ENCODE measurements around the gene VKORC1L1. TPM values are rescaled to one million over a fixed set of nuclear protein-coding genes. Genes with fewer than 3 reads are reported as not detected.
"Not testable (repeated sequence)": the region's sequence is repeated elsewhere in the genome, so short reads cannot be mapped to it uniquely, and the experiment has no call there.

The VKORC1L1 gene
- total RNA-seq, 6 experiments from 2014 or later, result 33.9 to 46.0 (median 43.1) TPM

DNA sequence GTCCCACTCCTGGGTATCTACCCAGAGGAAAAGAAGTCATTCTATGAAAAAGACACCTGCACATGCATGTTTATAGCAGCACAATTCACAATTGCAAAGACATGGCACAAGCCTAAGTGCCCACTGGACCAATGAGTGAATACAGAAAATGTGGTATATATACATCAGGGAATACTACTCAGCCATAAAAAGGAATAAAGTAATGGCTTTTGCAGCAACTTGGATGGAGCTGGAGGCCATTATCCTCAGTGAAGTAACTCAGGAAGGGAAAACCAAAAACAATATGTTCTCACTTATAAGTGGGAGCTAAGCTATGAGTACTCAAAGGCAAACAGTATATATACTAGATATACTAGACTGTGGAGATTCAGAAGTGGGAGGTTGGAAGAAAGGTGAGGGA lies 53.7 kb downstream of the VKORC1L1 start:
- no peak overlapping the region for H3K27ac Mint-ChIP-seq
- no peaks in the 10 kb centered on the region for H3K4me1 Mint-ChIP-seq (ENCODE audit: low read depth)
- no peaks in the 10 kb centered on the region for H3K9me3 Mint-ChIP-seq
- peaks cover 4% of the 10 kb centered on the region; the same call in 1 of the 2 replicates for H3K36me3 Mint-ChIP-seq (ENCODE audit: low read depth)
- peaks cover 2% of the 10 kb centered on the region for H3K27me3 Mint-ChIP-seq (ENCODE audit: insufficient read depth)
- no peak for DNase-seq
- TF ChIP-seq CTCF (IDR thresholded peaks at IDR 0.05), result no peak
- H3K4me3 Mint-ChIP-seq, result no peak overlapping the region

- Mint-ChIP-seq H3K27ac (no peak overlapping the region), H3K4me1 (ENCODE audit: low read depth) (peaks cover 9% of the 10 kb centered on the region), H3K36me3 (ENCODE audit: low read depth) (peaks cover 4% of the 10 kb centered on the region; the same call in 1 of the 2 replicates), H3K4me3 (no peak overlapping the region), H3K27me3 (ENCODE audit: insufficient read depth) (peaks cover 2% of the 10 kb centered on the region), H3K9me3 (no peaks in the 10 kb centered on the region)
- DNase-seq, result no peak
- no peak for TF ChIP-seq CTCF (IDR thresholded peaks at IDR 0.05)
Observed at GRCh38 chr7:65927489-65928448, 54.9 kb downstream of the VKORC1L1 start.

- H3K36me3 Mint-ChIP-seq (ENCODE audit: low read depth), result peaks cover 8% of the 10 kb centered on the region; the same call in 1 of the 2 replicates
- TF ChIP-seq CTCF (IDR thresholded peaks at IDR 0.05), result no peak
- H3K27ac Mint-ChIP-seq, result no peak overlapping the region
- no peaks in the 10 kb centered on the region for H3K9me3 Mint-ChIP-seq
- peaks cover 2% of the 10 kb centered on the region; the same call in 1 of the 2 replicates for H3K27me3 Mint-ChIP-seq (ENCODE audit: insufficient read depth)
- peaks cover 20% of the 10 kb centered on the region for H3K4me1 Mint-ChIP-seq (ENCODE audit: low read depth)
- DNase-seq, result no peak
- H3K4me3 Mint-ChIP-seq, result no peak overlapping the region
Observed at GRCh38 chr7:65931685-65932084, 58.8 kb downstream of the VKORC1L1 start.

GRCh38 chr7:65937296-65937695 lies 64.4 kb downstream of the VKORC1L1 start:
- H3K27ac Mint-ChIP-seq, result no peak overlapping the region; the same call in 1 of the 2 replicates
- no peak for TF ChIP-seq CTCF (IDR thresholded peaks at IDR 0.05)
- H3K27me3 Mint-ChIP-seq (ENCODE audit: insufficient read depth), result no peaks in the 10 kb centered on the region
- DNase-seq, result no peak
- H3K4me1 Mint-ChIP-seq (ENCODE audit: low read depth), result peaks cover 34% of the 10 kb centered on the region
- no peaks in the 10 kb centered on the region for H3K9me3 Mint-ChIP-seq
- H3K4me3 Mint-ChIP-seq, result no peak overlapping the region
- peaks cover 24% of the 10 kb centered on the region for H3K36me3 Mint-ChIP-seq (ENCODE audit: low read depth)

GRCh38 chr7:65938336-65938895 lies 65.5 kb downstream of the VKORC1L1 start:
- no peaks in the 10 kb centered on the region for H3K9me3 Mint-ChIP-seq
- TF ChIP-seq CTCF (IDR thresholded peaks at IDR 0.05), result no peak
- peaks cover 28% of the 10 kb centered on the region for H3K4me1 Mint-ChIP-seq (ENCODE audit: low read depth)
- DNase-seq, result no peak
- no peak overlapping the region for H3K27ac Mint-ChIP-seq
- H3K36me3 Mint-ChIP-seq (ENCODE audit: low read depth), result peaks cover 24% of the 10 kb centered on the region
- H3K4me3 Mint-ChIP-seq, result no peak overlapping the region
- H3K27me3 Mint-ChIP-seq (ENCODE audit: insufficient read depth), result no peaks in the 10 kb centered on the region

- not testable (repeated sequence) for H3K4me3 Mint-ChIP-seq; H3K4me1 Mint-ChIP-seq (ENCODE audit: low read depth); H3K27me3 Mint-ChIP-seq (ENCODE audit: insufficient read depth); H3K9me3 Mint-ChIP-seq; H3K27ac Mint-ChIP-seq; H3K36me3 Mint-ChIP-seq (ENCODE audit: low read depth); DNase-seq
Observed at GRCh38 chr7:65945787-65946186, 72.9 kb downstream of the VKORC1L1 start.

Data from HFFc6 (cell line).